ENCODE measurements around the gene ACD.

The ACD gene

DNA sequence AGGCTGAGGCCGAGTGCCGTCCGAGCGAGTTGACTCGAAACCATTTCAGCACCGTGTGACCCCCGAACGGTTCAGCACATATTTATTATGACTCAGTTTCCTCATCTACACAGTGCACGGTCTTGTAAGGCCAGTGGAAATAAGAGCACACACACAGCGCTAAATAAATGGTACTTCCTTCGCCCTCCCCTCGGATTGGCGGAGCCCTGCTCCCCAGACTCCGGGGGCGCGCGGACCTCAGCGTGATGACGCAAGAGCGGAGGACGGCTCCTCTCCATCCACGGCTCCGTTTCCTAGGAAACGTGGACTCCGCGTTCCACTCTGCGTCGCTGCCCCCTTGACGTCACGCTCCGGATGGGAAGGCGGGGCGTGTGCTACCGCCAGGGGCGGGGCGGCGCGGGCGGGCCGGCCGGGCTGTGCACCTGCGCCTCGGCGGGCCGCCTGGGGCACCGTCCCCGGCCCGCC, 536 bp upstream of the ACD start, which contains the start of gene PARD6A (continued):
- TF ChIP-seq ZNF274 (IDR thresholded peaks at IDR 0.05; ENCODE audit: low read length): no peak
- no peak for TF ChIP-seq ZNF274 (tag by site-specific recombination; IDR thresholded peaks at IDR 0.05; ENCODE audit: borderline replicate concordance)
- TF ChIP-seq ZFHX2 (tag by site-specific recombination; conservative IDR thresholded peaks at IDR 0.05): peak; percentile 42; the same call in 1 of the 2 replicates
- peak; percentile 97 for TF ChIP-seq ZNF335 (tag by site-specific recombination; conservative IDR thresholded peaks at IDR 0.05)
- TF ChIP-seq ZNF140 (tag by site-specific recombination; IDR thresholded peaks at IDR 0.05): no peak
- TF ChIP-seq ZNF391 (tag by site-specific recombination; IDR thresholded peaks at IDR 0.05; ENCODE audit: borderline replicate concordance, low read depth): peak; percentile 20; the same call in 1 of the 2 replicates

- Histone ChIP-seq H3K4me3 (ENCODE audit: low read depth, low read length) (peak overlapping the region; percentile 78), H3K27ac (ENCODE audit: extremely low read depth, low read depth, low read length) (peak overlapping the region; percentile 75; the same call in 1 of the 2 replicates), H3K4me1 (ENCODE audit: control insufficient read depth, insufficient read depth, low read length) (0 out of 2 replicates have a peak, but pooled peaks cover 4% of the 10 kb centered on the region), H3K9me3 (ENCODE audit: control insufficient read depth, insufficient read depth, low read depth, low read length) (no peaks in the 10 kb centered on the region), H3K36me3 (ENCODE audit: control insufficient read depth in 2 of 2, insufficient read depth in 1 of 2, low read length in 2 of 2) (peaks cover 0 to 69% of the 10 kb centered on the region in 2 experiments; a peak in 1 of 3 replicates)
- CTCF ChIA-PET: interaction anchor here (0.6 to 3.2 kb wide), 7 partner anchors 11 to 624 kb away, joined by 3 to 19 read pairs (median 5); partner anchors contain the start of genes ATP6V0D1 and CARMIL2
- TF ChIP-seq, protein P1, sequence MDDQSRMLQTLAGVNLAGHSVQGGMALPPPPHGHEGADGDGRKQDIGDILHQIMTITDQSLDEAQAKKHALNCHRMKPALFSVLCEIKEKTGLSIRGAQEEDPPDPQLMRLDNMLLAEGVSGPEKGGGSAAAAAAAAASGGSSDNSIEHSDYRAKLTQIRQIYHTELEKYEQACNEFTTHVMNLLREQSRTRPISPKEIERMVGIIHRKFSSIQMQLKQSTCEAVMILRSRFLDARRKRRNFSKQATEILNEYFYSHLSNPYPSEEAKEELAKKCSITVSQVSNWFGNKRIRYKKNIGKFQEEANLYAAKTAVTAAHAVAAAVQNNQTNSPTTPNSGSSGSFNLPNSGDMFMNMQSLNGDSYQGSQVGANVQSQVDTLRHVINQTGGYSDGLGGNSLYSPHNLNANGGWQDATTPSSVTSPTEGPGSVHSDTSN (CRISPR knock-in tag; IDR thresholded peaks at IDR 0.05): no peak
- POLR2A ChIA-PET: interaction anchor here (1.1 to 1.5 kb wide), 2 partner anchors 95 to 178 kb away, joined by 3 to 5 read pairs; partner anchors contain the start of gene ATP6V0D1
These were observed 998 bp downstream of the ACD start for GRCh38 chr16:67658849-67659674.

DNA sequence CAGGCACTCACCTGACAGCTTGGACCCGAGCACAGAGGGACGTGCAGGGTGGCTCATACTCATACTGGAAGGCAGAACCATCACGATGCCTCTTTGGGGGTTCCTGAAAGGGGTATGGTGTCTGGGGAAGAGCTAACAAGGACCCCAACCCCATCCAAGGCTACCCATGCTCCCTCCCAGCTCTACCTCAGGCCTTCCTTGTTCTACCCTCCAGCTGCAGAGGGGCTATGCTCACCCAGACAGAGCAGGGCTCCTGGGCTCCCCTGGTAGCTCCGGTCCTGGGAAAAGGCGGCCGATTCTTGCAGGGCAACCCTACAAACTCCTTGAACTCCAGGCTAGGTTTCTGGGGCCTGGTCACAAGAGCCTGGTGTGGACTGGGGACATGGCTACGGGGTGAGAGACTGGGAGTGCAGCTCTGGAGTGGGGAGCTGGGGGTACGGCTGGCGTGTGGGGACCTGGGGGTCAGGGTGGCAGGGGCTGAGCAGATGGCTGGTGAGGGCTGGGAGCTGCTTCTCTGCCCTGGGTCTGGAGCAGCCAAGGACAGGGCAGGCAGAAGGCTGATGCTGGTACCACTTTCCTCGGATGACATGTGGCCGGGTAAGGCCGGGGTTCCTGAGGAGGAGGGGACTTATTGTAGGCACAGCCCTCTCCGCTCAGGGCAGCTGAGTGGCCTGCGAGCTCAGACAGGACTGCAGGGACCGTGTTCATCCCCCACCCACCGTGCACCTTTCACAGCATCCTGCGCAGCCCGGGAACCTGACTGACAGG, 2.1 kb downstream of the ACD start:
- Histone ChIP-seq H3K36me3 (ENCODE audit: control insufficient read depth in 2 of 2, insufficient read depth in 1 of 2, low read length in 2 of 2) (peaks cover 0 to 58% of the 10 kb centered on the region in 2 experiments; a peak in 1 of 3 replicates), H3K4me1 (ENCODE audit: control insufficient read depth, insufficient read depth, low read length) (peaks cover 7% of the 10 kb centered on the region; the same call in 1 of the 2 replicates), H3K27ac (ENCODE audit: extremely low read depth, low read depth, low read length) (no peak overlapping the region), H3K4me3 (ENCODE audit: low read depth, low read length) (no peak overlapping the region), H3K9me3 (ENCODE audit: control insufficient read depth, insufficient read depth, low read depth, low read length) (no peaks in the 10 kb centered on the region)
- TF ChIP-seq ZNF19 (tag by site-specific recombination; IDR thresholded peaks at IDR 0.05; ENCODE audit: low read depth) (no peak), ZNF513 (tag by site-specific recombination; IDR thresholded peaks at IDR 0.05) (no peak), WT1 (tag by site-specific recombination; IDR thresholded peaks at IDR 0.05) (no peak), PRDM10 (tag by site-specific recombination; IDR thresholded peaks at IDR 0.05) (peak; percentile 35; the same call in 1 of the 2 replicates)
- ChIA-PET CTCF (interaction anchor here (0.5 to 3.2 kb wide), 8 partner anchors 8 to 159 kb away, joined by 3 to 19 read pairs (median 4); partner anchors contain the start of gene CARMIL2), POLR2A (interaction anchor here (1.1 kb wide), 1 partner anchor 177 kb away, joined by 3 read pairs; the partner anchor contains the start of gene ATP6V0D1)

Measured in HEK293 (cell line).